HEK293 (cell line): ENCODE data around the gene ARL3.

Experiments
- AEBP2 ChIP-seq: fragments of 450-650 bp; formaldehyde crosslinking; IDR thresholded peaks from 2 replicates; pipeline ENCODE4 v1.5.1; 2016; ENCODE audit warnings: missing biosample characterization, missing genetic modification characterization, borderline replicate concordance
- ATF2 ChIP-seq: fragments of 450-650 bp; formaldehyde crosslinking; IDR thresholded peaks from 2 replicates; pipeline ENCODE4 v1.5.1; 2016; ENCODE audit warnings: missing biosample characterization, missing genetic modification characterization, low read depth
- GLIS2 ChIP-seq: fragments of 450-650 bp; formaldehyde crosslinking; IDR thresholded peaks from 2 replicates; pipeline ENCODE4 v1.5.1; 2016; ENCODE audit warnings: missing biosample characterization, missing genetic modification characterization
- HOXD13 ChIP-seq: sonication (generic); formaldehyde crosslinking; IDR thresholded peaks from 2 replicates; pipeline ENCODE4 v1.8.0; 2022; ENCODE audit warnings: missing genetic modification reagents, borderline replicate concordance
- IKZF3 ChIP-seq: fragments of 450-650 bp; IDR thresholded peaks from 2 replicates; pipeline ENCODE4 v1.5.0; 2018; ENCODE audit warnings: missing biosample characterization, mild to moderate bottlenecking, missing genetic modification characterization, moderate library complexity
- KLF10 ChIP-seq: fragments of 450-650 bp; IDR thresholded peaks from 2 replicates; pipeline ENCODE4 v1.5.1; 2018; ENCODE audit warnings: missing biosample characterization, mild to moderate bottlenecking, missing genetic modification characterization
- PRDM10 ChIP-seq: fragments of 450-650 bp; formaldehyde crosslinking; IDR thresholded peaks from 2 replicates; pipeline ENCODE4 v1.5.1; 2016; ENCODE audit warnings: missing biosample characterization, missing genetic modification characterization
- SP2 ChIP-seq: fragments of 450-650 bp; formaldehyde crosslinking; IDR thresholded peaks from 2 replicates; pipeline ENCODE4 v1.5.1; 2016; ENCODE audit warnings: missing biosample characterization, missing genetic modification characterization
- ZBTB8A ChIP-seq: fragments of 450-650 bp; formaldehyde crosslinking; IDR thresholded peaks from 2 replicates; pipeline ENCODE4 v1.5.1; 2016; ENCODE audit warnings: missing biosample characterization, missing genetic modification characterization
- ZFP69B ChIP-seq: fragments of 450-650 bp; formaldehyde crosslinking; IDR thresholded peaks from 2 replicates; pipeline ENCODE4 v1.5.1; 2016; ENCODE audit warnings: missing biosample characterization, missing genetic modification characterization
- ZNF146 ChIP-seq: fragments of 450-650 bp; formaldehyde crosslinking; IDR thresholded peaks from 2 replicates; pipeline ENCODE4 v1.5.1; 2016; ENCODE audit warnings: missing biosample characterization, missing genetic modification characterization
- ZNF148 ChIP-seq: fragments of 450-650 bp; formaldehyde crosslinking; IDR thresholded peaks from 2 replicates; pipeline ENCODE4 v1.5.0; 2017; ENCODE audit warnings: missing biosample characterization, missing genetic modification characterization, borderline replicate concordance
- ZNF155 ChIP-seq: fragments of 450-650 bp; formaldehyde crosslinking; IDR thresholded peaks from 2 replicates; pipeline ENCODE4 v1.5.1; 2016; ENCODE audit warnings: missing biosample characterization, missing genetic modification characterization
- ZNF221 ChIP-seq: fragments of 450-650 bp; formaldehyde crosslinking; IDR thresholded peaks from 2 replicates; pipeline ENCODE4 v1.5.1; 2017; ENCODE audit warnings: missing biosample characterization, missing genetic modification characterization, borderline replicate concordance
- ZNF391 ChIP-seq: fragments of 450-650 bp; formaldehyde crosslinking; IDR thresholded peaks from 2 replicates; pipeline ENCODE4 v1.5.1; 2016; ENCODE audit warnings: low read depth, missing biosample characterization, missing genetic modification characterization, borderline replicate concordance
- ZNF394 ChIP-seq: fragments of 450-650 bp; formaldehyde crosslinking; IDR thresholded peaks from 2 replicates; pipeline ENCODE4 v1.5.1; 2016; ENCODE audit warnings: missing biosample characterization, missing genetic modification characterization, mild to moderate bottlenecking, moderate library complexity, borderline replicate concordance
- ZNF514 ChIP-seq: fragments of 450-650 bp; formaldehyde crosslinking; IDR thresholded peaks from 2 replicates; pipeline ENCODE4 v1.5.1; 2016; ENCODE audit warnings: missing biosample characterization, missing genetic modification characterization
- ZNF548 ChIP-seq: fragments of 450-650 bp; formaldehyde crosslinking; IDR thresholded peaks from 2 replicates; pipeline ENCODE4 v1.5.1; 2016; ENCODE audit warnings: missing biosample characterization, missing genetic modification characterization
- ZNF561 ChIP-seq: fragments of 450-650 bp; IDR thresholded peaks from 2 replicates; pipeline ENCODE4 v1.5.1; 2018; ENCODE audit warnings: missing biosample characterization, missing genetic modification characterization, borderline replicate concordance
- ZNF747 ChIP-seq: fragments of 450-650 bp; formaldehyde crosslinking; IDR thresholded peaks from 2 replicates; pipeline ENCODE4 v1.5.1; 2016; ENCODE audit warnings: missing biosample characterization, missing genetic modification characterization
- ZNF830 ChIP-seq: fragments of 450-650 bp; IDR thresholded peaks from 2 replicates; pipeline ENCODE4 v1.5.0; 2018; ENCODE audit warnings: missing biosample characterization, missing genetic modification characterization, low read depth, mild to moderate bottlenecking, moderate library complexity
- ZSCAN5A ChIP-seq: fragments of 450-650 bp; formaldehyde crosslinking; IDR thresholded peaks from 2 replicates; pipeline ENCODE4 v1.5.1; 2016; ENCODE audit warnings: missing biosample characterization, missing genetic modification characterization
- TF ChIP-seq, protein P1 (sequence below): fragments of 450-650 bp; formaldehyde crosslinking; IDR thresholded peaks from 2 replicates; pipeline ENCODE4 v1.5.1; 2016; ENCODE audit warnings: missing biosample characterization, missing genetic modification characterization

The ARL3 gene

GRCh38 chr10:102643336-102644065 is 70.7 kb downstream of the ARL3 start (continued):
- TF ChIP-seq ZNF148 (no peak), ZNF561 (tag by site-specific recombination) (no peak), GLIS2 (tag by site-specific recombination) (peak; percentile 42; the same call in 1 of the 2 replicates), ZSCAN5A (tag by site-specific recombination) (no peak), ZNF391 (tag by site-specific recombination) (no peak), IKZF3 (peak; percentile 41; the same call in 1 of the 2 replicates), PRDM10 (tag by site-specific recombination) (peak; percentile 91), ZNF514 (tag by site-specific recombination) (no peak), ZBTB8A (tag by site-specific recombination) (peak; percentile 51; the same call in 1 of the 2 replicates), ATF2 (no peak), ZNF146 (tag by site-specific recombination) (no peak), SP2 (tag by site-specific recombination) (peak; percentile 40), ZNF394 (no peak), ZNF830 (tag by site-specific recombination) (no peak), HOXD13 (no peak), ZFP69B (tag by site-specific recombination) (0 out of 2 replicates have a peak, but pooled peaks have one; percentile 1), ZNF548 (tag by site-specific recombination) (no peak), ZNF221 (no peak), ZNF155 (tag by site-specific recombination) (no peak), ZNF747 (tag by site-specific recombination) (no peak), KLF10 (peak; percentile 70; the same call in 1 of the 2 replicates), AEBP2 (tag by site-specific recombination) (no peak)
- TF ChIP-seq, protein P1, sequence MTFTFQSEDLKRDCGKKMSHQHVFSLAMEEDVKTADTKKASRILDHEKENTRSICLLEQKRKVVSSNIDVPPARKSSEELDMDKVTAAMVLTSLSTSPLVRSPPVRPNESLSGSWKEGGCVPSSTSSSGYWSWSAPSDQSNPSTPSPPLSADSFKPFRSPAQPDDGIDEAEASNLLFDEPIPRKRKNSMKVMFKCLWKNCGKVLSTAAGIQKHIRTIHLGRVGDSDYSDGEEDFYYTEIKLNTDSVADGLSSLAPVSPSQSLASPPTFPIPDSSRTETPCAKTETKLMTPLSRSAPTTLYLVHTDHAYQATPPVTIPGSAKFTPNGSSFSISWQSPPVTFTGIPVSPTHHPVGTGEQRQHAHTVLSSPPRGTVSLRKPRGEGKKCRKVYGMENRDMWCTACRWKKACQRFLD (tag by site-specific recombination) = no peak
